ENCODE data around the gene MLLT1.
A peak's percentile ranks its signal among the peaks of the same experiment; 100 is the strongest.

The MLLT1 gene

DNA sequence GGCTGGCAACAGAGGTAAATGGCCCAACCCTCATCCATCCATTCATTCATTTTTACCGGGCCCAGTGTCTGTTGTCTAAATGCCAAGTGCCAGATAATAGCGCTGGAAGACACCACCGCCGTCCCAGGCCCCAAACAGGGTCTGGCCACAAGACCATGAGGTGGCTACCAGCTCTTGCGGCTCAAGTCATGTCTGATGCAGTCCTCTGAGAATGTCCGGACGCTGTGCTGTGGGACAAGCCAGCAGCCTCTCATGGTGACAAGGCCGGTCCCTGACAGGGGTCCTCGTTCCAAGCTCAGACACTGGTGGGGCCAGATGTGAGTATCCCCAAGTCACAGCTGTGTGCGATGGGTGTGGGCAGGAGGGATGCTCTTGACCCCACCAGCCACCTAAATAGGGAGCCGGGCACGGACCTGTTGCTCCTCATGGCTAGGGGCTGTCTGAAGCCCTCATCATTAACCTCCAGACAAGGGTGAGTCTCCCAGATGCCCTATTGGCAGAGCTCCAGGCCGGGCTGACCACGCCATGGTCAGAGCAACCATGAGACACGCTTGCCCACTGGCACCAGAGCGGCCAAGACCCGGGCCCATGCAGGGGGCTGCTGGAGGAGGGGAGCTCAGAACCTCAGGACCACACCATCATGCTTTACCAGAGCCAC, 58.4 kb downstream of the MLLT1 start:
- no peak for DNase-seq (ENCODE audit: low read depth)

DNA sequence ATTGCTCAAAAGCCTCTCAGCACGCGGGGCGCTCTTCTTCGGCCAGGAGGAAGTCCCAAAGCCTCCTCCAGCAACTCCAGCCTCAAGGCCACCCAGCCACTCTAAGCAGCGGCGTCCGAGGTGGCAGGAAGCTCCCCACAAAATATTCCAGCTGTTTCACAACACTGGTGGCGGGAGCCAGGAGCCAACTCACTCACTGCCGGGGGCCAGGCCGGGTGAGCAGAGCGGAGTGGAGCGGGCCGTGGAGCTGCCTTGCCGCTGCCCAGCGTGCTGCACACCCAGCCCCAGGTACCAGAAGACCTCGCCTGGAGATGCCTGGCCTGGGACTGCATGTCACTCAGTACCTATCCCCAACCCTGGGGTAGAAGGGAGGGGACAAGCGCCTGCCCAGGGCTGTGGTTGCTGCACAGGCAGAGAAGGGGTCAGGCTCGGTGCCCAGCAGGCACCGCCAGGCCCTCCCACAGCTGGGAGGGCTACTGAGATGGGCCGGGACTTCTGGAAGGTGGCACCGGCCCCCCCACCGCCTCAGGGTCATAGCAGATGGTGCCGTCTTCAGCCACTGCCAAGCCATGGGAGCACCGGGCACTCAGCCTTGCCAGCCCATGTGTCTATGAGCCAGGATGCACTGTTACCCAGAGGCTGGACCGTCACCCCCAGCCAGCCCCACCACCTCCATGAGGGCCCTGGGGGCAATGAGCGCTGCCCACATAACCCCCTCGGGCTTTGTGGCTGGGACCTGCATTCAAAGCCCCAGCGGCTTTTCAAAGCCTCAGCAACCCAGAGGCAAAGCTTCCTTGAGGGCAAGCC, 59.2 kb downstream of the MLLT1 start:
- DNase-seq (ENCODE audit: low read depth): no peak

GRCh38 chr19:6219586-6220290, 60.0 kb downstream of the MLLT1 start:
- DNase-seq (ENCODE audit: low read depth): no peak

GRCh38 chr19:6219147-6219525, 60.6 kb downstream of the MLLT1 start:
- DNase-seq (ENCODE audit: low read depth): no peak

DNA sequence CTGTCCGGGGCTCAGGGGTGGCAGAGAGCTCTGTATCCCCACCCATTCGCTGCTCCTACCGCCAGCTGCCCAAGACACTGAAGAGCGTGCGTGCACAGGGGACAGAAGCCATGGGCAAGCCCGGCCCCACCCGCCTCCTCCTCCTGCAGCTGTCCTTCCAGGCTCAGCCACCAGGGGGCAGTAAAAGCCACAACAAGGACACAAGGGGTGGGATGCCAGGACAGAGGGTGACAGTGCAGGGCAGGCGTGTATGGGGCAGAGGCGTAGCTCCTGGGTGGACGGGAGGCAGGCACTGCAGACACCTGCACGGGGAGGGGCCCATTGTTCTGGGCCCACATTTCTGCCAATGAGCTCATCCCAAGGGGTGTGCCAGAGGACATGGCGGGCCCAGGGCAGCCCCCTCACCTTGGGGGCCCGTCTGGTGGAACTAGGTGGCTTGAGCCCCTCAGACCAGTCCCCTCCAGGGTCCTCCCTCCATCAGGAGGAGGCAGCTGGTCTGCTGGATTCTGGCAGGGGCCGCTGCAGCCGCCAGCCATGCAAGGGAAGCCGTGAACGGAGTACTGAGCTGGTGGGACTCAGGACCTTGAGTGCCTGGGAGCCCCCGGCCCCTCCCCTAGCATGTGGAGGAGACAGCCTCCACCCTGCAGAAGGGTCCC, 61.2 kb downstream of the MLLT1 start:
- peak; percentile 77 for DNase-seq (ENCODE audit: low read depth)

DNA sequence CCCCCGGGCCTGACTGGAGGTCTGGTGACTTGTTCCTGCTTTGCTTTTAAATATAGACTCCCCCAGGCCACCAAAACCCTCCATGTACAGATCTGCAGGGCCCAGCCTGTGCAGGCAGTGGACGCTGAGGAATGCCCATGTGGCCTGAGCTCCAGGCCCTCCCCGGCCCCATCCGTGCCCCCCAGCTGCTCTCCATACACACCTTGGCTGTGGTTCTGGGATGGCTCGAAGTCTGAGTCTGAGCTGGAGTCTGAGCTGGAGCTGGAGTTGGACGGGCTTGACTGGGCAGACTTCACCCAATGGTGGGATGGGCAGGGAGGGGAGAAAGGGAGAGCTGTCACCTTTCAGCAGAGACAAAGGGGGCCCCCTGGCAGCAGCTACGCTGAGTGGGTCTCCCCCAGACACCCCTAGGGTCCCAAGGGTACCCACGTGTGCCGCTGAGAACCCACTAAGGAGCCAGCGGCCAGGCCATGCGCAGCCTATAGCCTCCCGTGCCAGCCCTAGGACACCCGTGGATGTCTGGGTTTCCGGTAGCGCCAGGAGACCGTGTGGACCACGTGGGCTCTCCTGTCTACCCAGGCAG, 61.9 kb downstream of the MLLT1 start:
- no peak for DNase-seq (ENCODE audit: low read depth)

GRCh38 chr19:6216996-6217751, 62.6 kb downstream of the MLLT1 start:
- DNase-seq (ENCODE audit: low read depth): no peak

DNA sequence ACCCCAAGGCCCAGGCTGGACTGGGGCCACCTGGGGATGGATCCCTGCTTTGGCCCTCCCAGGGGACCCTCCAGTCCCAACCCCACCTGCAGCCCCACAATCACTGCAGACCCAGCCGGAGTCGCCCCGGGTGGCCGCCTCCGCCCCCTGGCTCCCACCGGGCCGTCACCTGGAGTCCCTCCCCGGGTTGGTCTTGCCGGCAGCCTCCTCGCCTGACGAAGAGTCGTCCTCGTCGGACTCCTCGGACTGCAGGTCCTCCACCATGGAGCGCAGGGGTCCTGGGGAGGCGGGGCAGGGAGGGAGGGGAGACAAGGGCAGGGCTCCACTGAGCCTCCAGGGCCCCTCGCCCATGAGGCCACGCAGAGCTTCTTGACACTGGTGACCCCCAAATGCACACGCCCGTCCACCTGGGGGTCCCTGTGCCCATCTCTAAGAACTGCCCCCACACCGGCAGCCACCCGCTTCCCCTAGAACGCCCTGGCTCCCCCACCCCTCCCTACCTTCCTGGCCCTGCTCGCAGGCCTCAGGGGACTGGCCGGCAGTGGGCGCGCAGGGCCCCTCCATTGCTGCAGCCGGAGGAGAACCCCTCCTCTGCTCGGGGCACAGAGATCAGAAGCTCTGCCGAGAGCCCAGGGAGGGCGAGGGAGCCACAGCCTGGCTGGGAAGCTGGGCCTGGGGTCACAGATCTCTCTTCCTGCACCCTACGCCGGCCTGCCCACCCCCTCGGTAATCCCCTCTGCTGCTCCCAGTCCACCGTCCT, 63.4 kb downstream of the MLLT1 start:
- no peak for DNase-seq (ENCODE audit: low read depth)

DNA sequence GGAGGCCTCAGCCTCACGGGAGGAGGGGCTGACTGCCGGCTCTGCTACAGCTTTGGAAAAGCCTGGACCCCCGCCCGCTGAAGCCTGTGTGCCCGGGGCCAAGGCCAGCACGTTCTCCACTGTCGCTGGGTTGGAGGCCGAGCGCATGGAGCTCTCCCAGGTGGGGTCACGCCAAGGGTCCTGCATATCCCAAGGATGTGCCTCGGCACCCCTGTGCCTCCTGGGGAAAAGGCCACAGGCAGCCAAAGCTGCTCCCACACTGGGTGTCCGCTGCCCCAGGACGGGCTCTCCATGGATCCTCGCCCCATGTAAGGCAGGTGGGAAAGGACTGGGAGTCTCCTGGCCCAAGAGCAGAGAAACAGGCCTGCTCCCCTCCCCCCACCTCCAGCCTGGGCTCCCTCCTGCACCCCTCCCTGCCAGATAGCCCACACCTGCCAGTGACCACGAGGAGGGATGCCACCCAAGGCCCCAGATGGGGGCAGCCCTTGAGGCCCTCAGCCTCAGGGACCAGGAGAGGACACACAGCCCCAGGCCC, 64.0 kb downstream of the MLLT1 start:
- DNase-seq (ENCODE audit: low read depth): no peak

- DNase-seq (ENCODE audit: low read depth): no peak
Observed at GRCh38 chr19:6214881-6215541, 64.8 kb downstream of the MLLT1 start.

DNA sequence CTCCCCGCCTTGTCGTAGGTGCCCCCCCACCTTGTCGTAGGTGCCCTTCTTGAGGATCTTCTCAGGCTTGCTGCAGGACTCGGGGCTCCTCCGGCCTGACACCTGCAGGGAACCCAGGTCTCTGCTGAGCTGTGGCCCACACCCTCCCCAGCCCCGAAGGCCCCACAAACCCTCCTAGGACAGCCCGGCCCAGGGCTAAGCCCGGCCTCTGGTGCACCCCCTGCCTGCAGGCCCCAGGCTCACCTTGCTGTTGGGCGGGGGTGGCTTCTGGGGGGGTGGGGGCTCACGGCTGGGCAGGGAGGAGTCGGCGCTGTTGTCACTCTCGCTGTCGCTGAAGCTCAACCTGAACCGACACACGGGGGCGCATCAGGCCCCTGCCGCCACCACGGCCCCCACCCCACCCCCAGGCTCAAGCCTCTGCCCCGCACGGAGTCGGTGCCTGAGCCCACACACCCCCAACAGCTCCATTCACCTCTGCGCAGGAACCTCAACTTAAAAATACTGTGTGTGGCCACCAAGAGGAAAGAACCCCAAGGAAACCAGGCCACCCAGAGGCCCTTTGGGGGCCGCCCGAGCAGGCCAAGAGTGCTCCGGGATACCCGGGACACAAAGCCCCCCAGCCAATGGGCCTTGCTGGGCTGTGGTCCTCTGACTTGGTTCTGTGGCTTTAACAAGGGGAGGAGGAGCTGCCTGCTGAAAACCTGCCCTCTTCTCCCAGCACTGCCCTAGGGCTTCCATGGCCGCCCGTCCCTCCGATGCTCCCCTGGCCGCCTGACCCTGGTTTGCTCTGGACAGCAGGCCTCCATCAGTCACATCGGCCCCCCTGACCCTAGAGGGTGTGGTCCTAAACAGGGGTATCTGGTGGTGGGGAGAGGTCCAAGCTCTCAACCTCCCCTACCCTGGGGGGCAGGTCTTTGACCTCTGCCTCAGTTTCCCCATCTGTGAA, 65.8 kb downstream of the MLLT1 start:
- DNase-seq (ENCODE audit: low read depth): no peak

- DNase-seq (ENCODE audit: low read depth): no peak
Observed at GRCh38 chr19:6213266-6213595, 66.5 kb downstream of the MLLT1 start.

GRCh38 chr19:6212403-6213265, 67.1 kb downstream of the MLLT1 start:
- DNase-seq (ENCODE audit: low read depth): no peak

DNA sequence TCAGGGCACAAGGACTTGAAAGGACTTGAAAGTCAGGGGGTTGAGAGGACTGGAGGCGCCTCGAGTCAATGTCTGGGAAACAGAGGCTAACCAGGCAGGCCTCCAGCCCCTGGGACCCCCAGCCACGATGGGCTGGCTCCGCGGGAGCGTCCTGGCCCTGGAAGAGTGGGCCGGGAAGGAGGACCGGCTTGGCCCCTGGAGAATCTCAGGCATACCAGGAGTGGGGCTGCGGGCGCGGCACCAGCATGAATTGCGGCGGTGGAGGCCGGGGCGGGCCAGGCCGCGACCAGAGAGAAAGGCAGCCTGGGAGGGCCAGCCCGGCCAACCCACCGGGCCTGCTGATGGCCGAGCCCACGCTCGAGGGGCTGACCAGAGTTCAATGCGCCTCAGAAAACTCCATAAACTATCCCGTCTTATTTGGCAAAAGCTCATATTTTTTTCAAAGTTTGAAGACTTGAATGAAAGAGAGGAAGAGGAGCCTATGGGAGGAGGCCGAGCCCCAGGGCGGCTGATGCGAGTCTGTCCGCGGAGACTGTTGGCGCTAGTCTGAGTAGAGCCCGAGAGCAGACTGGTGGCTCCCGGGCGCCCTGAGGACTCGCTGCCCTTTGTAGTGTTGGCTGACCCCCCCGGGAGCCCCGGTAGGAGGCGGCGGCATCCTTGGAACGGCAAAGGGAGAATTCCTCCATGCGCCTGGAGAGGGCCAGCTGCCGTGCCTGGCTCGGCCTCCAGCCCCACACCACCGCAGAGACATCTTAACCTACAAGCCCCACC, 68.0 kb downstream of the MLLT1 start:
- DNase-seq (ENCODE audit: low read depth): no peak

DNA sequence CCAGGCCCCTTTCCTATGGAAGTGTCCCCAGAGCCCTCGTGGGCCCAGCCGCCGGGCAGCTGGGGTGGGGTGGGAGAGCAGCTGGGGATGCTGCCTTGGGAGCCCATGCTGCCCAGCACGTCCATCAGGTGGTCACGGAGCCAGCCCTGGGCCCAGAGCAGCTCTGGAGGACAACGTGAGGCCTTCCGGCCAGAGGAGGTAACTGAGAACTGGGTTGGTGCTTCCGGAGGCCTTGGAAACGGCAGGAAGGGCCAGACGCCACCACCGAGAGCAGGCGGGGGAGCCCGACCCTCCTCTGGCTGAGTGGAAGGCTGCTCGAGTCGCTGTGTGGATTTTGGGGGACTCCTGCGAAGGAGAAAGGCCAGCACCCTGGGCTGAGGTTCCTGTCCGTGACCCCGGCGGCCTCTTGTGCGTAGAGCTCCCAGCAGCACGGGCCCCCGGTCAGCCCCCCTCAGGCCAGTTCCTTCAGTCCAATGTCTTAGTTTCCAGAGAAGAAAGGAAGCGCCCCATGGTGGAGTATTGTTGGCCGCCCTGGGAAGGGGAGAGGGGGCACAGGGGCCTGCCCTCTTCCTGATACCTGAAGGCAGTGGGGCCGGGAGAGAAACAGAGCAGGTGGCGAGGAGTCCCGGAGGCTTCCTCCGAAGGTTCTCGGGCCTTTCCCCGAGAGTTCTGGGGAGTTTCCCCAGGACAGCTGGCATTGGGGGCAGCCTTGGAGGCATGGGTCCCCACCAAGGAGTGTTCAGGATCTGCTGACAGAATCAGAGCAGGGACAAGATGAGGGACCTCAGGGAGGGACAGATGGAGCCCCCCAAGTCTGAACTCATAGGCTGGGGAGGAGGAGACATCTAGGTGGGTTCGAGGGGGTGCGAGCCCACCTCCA, 68.8 kb downstream of the MLLT1 start:
- no peak for DNase-seq (ENCODE audit: low read depth)

DNA sequence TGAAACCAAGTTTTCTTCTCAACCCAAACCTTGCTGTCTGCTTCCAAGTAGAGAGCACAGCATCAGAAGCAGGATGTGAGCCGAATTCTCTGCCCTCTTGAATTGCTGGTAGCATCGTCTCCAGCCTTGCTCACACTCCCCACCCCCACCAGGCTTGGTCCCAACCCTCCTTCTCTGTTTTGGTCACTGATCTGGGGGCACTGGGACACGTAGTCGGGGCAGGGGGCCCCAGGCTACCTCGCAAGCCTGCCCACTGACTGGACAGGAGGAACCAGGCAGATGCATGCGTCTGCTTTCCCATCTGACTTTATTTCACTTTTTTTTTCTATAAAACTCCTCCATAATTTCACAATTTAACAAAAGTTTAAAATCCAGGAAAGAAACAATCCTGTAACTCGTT, 69.7 kb downstream of the MLLT1 start:
- no peak for DNase-seq (ENCODE audit: low read depth)
